Uterus (tissue), 2 donors: ENCODE results near the gene ACTN3.
"Not testable (repeated sequence)": the region's sequence is repeated elsewhere in the genome, so short reads cannot be mapped to it uniquely, and the experiment has no call there.

Source experiments
- CTCF ChIP-seq, 4 experiments: fragments of 200-600 bp in 2 of 4; fragments of 450-650 bp in 2 of 4; sonication (generic) in 2 of 4; IDR thresholded peaks; one replicate each; pipeline ENCODE4 v1.5.1; 2016 to 2019; ENCODE audit warnings: antibody characterized with exemption in 4 of 4, mild to moderate bottlenecking in 2 of 4, moderate library complexity in 1 of 4
- POLR2A ChIP-seq, 2 donors: fragments of 450-650 bp; IDR thresholded peaks; one replicate each; pipeline ENCODE4 v1.6.1; 2016; ENCODE audit warnings: antibody characterized with exemption in 2 of 2, mild to moderate bottlenecking in 1 of 2, moderate library complexity in 1 of 2

GRCh38 chr11:66585447-66585846, 38.7 kb downstream of the ACTN3 start:
- TF ChIP-seq POLR2A, CTCF (IDR thresholded peaks at IDR 0.05): not testable (repeated sequence)
